Neural cell (in vitro differentiated cells): ENCODE results near the gene CAMK2N2. TPM values are rescaled to one million over a fixed set of nuclear protein-coding genes. Genes with fewer than 3 reads are reported as not detected.

ENCODE experiments used
- H2AFZ ChIP-seq: fragments of 200-600, 300-800 bp; sonication (generic), shearing (Covaris generic); 2 replicates; pipeline ENCODE4 v1.6.0; 2014; ENCODE audit warnings: low read depth, mild to moderate bottlenecking, antibody characterized with exemption, low read length, moderate library complexity
- H3F3A ChIP-seq: fragments of 200-600 bp; shearing (Covaris generic); 2 replicates; pipeline ENCODE4 v1.6.1; 2016; ENCODE audit warnings: mild to moderate bottlenecking, moderate library complexity, mixed read lengths, antibody characterized with exemption, low read length; ENCODE audit not compliant: insufficient read depth, poor library complexity, severe bottlenecking
- H3K27ac ChIP-seq: fragments of 200-600, 300-800 bp; sonication (generic), shearing (Covaris generic); 2 replicates; pipeline ENCODE4 v1.5.1; 2014; ENCODE audit warnings: mild to moderate bottlenecking, low read length, moderate library complexity
- H3K27me3 ChIP-seq: fragments of 300-800, 200-600 bp; sonication (generic), shearing (Covaris generic); 2 replicates; pipeline ENCODE4 v1.6.0; 2014; ENCODE audit warnings: mild to moderate bottlenecking, low read depth, low read length, moderate library complexity; ENCODE audit not compliant: insufficient read depth
- H3K36me3 ChIP-seq: fragments of 300-800, 200-600 bp; sonication (generic), shearing (Covaris generic); 2 replicates; pipeline ENCODE4 v1.5.1; 2014; ENCODE audit warnings: mild to moderate bottlenecking, antibody characterized with exemption, low read length, moderate library complexity; ENCODE audit not compliant: insufficient read depth
- H3K4me2 ChIP-seq: fragments of 300-800, 200-600 bp; sonication (generic), shearing (Covaris generic); 2 replicates; pipeline ENCODE4 v1.6.0; 2014; ENCODE audit warnings: mild to moderate bottlenecking, low read length
- H3K4me3 ChIP-seq: fragments of 300-800, 200-600 bp; sonication (generic), shearing (Covaris generic); 2 replicates; pipeline ENCODE4 v1.5.1; 2014; ENCODE audit warnings: mild to moderate bottlenecking, low read length, moderate library complexity
- H3K79me2 ChIP-seq: fragments of 200-600 bp; shearing (Covaris generic); replicated peaks from 2 replicates; pipeline ENCODE4 v1.6.0; 2014; ENCODE audit warnings: mild to moderate bottlenecking, low read length, moderate library complexity; ENCODE audit not compliant: insufficient read depth
- H3K9ac ChIP-seq: fragments of 300-800, 200-600 bp; sonication (generic), shearing (Covaris generic); 2 replicates; pipeline ENCODE4 v1.6.1; 2016; ENCODE audit warnings: mild to moderate bottlenecking, low read length, mixed read lengths
- H3K9me2 ChIP-seq: fragments of 200-600 bp; shearing (Covaris generic); 2 replicates; pipeline ENCODE4 v1.6.1; 2016; ENCODE audit warnings: mild to moderate bottlenecking, low read length, mixed read lengths; ENCODE audit not compliant: insufficient read depth
- H3K9me3 ChIP-seq: fragments of 200-600, 300-800 bp; sonication (generic), shearing (Covaris generic); 2 replicates; pipeline ENCODE4 v1.6.1; 2016; ENCODE audit warnings: mild to moderate bottlenecking, mixed run types, low read length, moderate library complexity, mixed read lengths
- H4K20me1 ChIP-seq: fragments of 200-600 bp; shearing (Covaris generic); 2 replicates; pipeline ENCODE4 v1.6.1; 2016; ENCODE audit warnings: mild to moderate bottlenecking, mixed run types; ENCODE audit not compliant: insufficient read depth
- EP300 ChIP-seq: fragments of 450-650 bp; conservative IDR thresholded peaks from 2 replicates; pipeline ENCODE4 v1.6.1; 2014; ENCODE audit warnings: antibody characterized with exemption, mild to moderate bottlenecking, moderate library complexity; ENCODE audit not compliant: poor library complexity, severe bottlenecking
- EZH2 ChIP-seq: fragments of 200-600, 300-800 bp; shearing (Covaris generic), sonication (generic); IDR thresholded peaks from 2 replicates; pipeline ENCODE4 v1.6.1; 2014; ENCODE audit warnings: antibody characterized with exemption, low read length, borderline replicate concordance, mild to moderate bottlenecking; ENCODE audit not compliant: insufficient read depth, poor library complexity, severe bottlenecking
- MXI1 ChIP-seq: fragments of 450-650 bp; conservative IDR thresholded peaks from 2 replicates; pipeline ENCODE4 v1.6.1; 2014; ENCODE audit warnings: antibody characterized with exemption, mild to moderate bottlenecking; ENCODE audit not compliant: poor library complexity, severe bottlenecking
- POLR2AphosphoS5 ChIP-seq: IDR thresholded peaks from 2 replicates; pipeline ENCODE4 v1.6.1; 2012
- RAD21 ChIP-seq: fragments of 450-650 bp; conservative IDR thresholded peaks from 2 replicates; pipeline ENCODE4 v1.6.1; 2014; ENCODE audit warnings: antibody characterized with exemption, mild to moderate bottlenecking, moderate library complexity
- REST ChIP-seq: IDR thresholded peaks from 2 replicates; pipeline ENCODE4 v1.6.1; 2012; ENCODE audit warnings: borderline replicate concordance
- SMC3 ChIP-seq: fragments of 450-650 bp; conservative IDR thresholded peaks from 2 replicates; pipeline ENCODE4 v1.6.1; 2014; ENCODE audit warnings: antibody characterized with exemption, mild to moderate bottlenecking, moderate library complexity; ENCODE audit not compliant: poor library complexity
- TAF1 ChIP-seq: IDR thresholded peaks from 2 replicates; pipeline ENCODE4 v1.6.1; 2012; ENCODE audit warnings: low read depth
- polyA plus RNA-seq: library from polyadenylated mRNA; depleted of rRNA; stranded (reverse); fragments of >200 nt; gene quantifications from 2 replicates; pipeline ENCODE4 v1.2.3, GENCODE V29; 2014
- TF ChIP-seq, protein P1 (sequence below): fragments of 450-650 bp; IDR thresholded peaks from 2 replicates; pipeline ENCODE4 v1.5.1; 2014; ENCODE audit warnings: antibody characterized with exemption, mild to moderate bottlenecking, moderate library complexity; ENCODE audit not compliant: poor library complexity, severe bottlenecking

CAMK2N2 gene
- polyA plus RNA-seq, 1 donor from 2014 or later = 2.8 TPM

DNA sequence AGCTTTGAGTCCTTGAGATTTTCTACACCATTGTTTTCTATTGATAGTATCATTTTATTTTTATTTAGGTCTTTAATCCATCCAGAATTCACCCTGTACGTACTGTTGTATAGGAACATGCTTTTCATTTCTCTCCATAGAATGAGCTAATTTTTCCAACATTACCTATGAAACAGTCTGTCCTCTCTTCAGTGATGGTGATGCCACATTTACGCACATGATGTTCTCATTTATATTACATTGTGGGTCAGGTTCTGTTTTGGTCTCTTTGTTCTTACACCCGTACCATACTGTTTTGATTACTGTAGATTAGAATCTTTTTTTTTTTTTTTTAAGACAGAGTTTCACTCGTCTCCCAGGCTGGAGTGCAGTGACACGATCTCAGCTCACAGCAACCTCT lies 49.6 kb downstream of the CAMK2N2 start:
- Histone ChIP-seq H3K4me2 (no peak overlapping the region), H3F3A (no peaks in the 10 kb centered on the region), H3K79me2 (no peaks in the 10 kb centered on the region), H3K36me3 (no peaks in the 10 kb centered on the region), H3K27me3 (no peaks in the 10 kb centered on the region), H4K20me1 (no peaks in the 10 kb centered on the region), H3K9ac (no peak overlapping the region), H3K27ac (no peak overlapping the region), H3K9me2 (no peaks in the 10 kb centered on the region), H3K9me3 (no peaks in the 10 kb centered on the region), H3K4me3 (no peak overlapping the region), H2AFZ (no peak overlapping the region)
- TF ChIP-seq SMC3 (no peak), EZH2 (no peak), RAD21 (no peak), POLR2AphosphoS5 (no peak), REST (no peak), MXI1 (no peak), EP300 (no peak), TAF1 (no peak)
- TF ChIP-seq, protein P1, sequence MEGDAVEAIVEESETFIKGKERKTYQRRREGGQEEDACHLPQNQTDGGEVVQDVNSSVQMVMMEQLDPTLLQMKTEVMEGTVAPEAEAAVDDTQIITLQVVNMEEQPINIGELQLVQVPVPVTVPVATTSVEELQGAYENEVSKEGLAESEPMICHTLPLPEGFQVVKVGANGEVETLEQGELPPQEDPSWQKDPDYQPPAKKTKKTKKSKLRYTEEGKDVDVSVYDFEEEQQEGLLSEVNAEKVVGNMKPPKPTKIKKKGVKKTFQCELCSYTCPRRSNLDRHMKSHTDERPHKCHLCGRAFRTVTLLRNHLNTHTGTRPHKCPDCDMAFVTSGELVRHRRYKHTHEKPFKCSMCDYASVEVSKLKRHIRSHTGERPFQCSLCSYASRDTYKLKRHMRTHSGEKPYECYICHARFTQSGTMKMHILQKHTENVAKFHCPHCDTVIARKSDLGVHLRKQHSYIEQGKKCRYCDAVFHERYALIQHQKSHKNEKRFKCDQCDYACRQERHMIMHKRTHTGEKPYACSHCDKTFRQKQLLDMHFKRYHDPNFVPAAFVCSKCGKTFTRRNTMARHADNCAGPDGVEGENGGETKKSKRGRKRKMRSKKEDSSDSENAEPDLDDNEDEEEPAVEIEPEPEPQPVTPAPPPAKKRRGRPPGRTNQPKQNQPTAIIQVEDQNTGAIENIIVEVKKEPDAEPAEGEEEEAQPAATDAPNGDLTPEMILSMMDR = no peak

GRCh38 chr3:184211297-184211696 lies 50.1 kb downstream of the CAMK2N2 start:
- Histone ChIP-seq H3K27ac (no peak overlapping the region), H3K27me3 (no peaks in the 10 kb centered on the region), H3F3A (no peaks in the 10 kb centered on the region), H3K4me2 (no peak overlapping the region), H2AFZ (no peak overlapping the region), H3K36me3 (no peaks in the 10 kb centered on the region), H3K79me2 (no peaks in the 10 kb centered on the region), H3K9me3 (no peaks in the 10 kb centered on the region), H3K9me2 (no peaks in the 10 kb centered on the region), H4K20me1 (no peaks in the 10 kb centered on the region), H3K4me3 (no peak overlapping the region), H3K9ac (no peak overlapping the region)
- TF ChIP-seq REST (no peak), RAD21 (no peak)
- TF ChIP-seq, protein P1 = no peak
